Sigmoid colon (tissue), 3 donors: ENCODE data around the gene JPH2.

Experiments
- CTCF ChIP-seq, 4 experiments: fragments of 450-650 bp in 3 of 4; fragments of 200-600 bp in 1 of 4; IDR thresholded peaks; one replicate each; pipeline ENCODE4 v1.5.1; 2016 to 2019; ENCODE audit warnings: antibody characterized with exemption in 4 of 4, mild to moderate bottlenecking in 3 of 4, moderate library complexity in 2 of 4
- POLR2A ChIP-seq, 2 donors: fragments of 450-650 bp; IDR thresholded peaks; one replicate each; pipeline ENCODE4 v1.6.1; 2016; ENCODE audit warnings: antibody characterized with exemption in 2 of 2, mild to moderate bottlenecking in 2 of 2, moderate library complexity in 2 of 2

DNA sequence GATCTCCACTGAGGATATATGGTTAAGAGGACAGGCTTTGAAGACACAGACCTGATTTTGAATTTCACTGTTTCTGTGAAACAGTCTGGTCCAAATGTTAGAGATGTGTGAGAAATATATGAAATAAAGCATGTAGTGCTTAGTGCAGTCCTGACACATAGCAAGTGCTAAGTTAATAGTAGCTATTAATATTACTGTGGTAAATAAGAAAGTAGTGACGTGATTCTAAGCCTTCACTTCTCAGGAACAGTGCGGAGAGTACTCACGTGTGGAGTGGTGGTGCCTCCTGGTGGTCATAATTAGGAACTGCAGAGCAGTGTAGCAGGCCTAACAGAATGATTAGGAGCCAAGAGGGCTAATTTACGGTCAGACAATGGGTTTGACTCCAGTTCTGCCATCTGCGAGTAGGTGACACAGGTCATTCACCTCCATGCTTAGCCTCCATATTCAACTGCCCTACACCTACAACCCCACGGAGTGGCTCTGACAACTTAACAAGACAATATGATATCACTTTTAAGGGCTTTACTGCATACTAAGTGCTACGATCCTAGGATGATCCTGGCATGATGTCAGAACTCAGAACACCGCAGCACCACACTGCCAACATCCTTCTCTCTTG lies 106.2 kb downstream of the JPH2 start:
- TF ChIP-seq POLR2A (IDR thresholded peaks at IDR 0.05) (no peak), CTCF (IDR thresholded peaks at IDR 0.05) (peak; percentile 95 to 99 (median 98))
